NCI-H1092 (cell line): ENCODE data around the gene ROR1.

Experiments used
- DNase-seq: peaks from one replicate; lab custom pipeline; 2025; lab: John Stamatoyannopoulos, UW

Gene ROR1

DNA sequence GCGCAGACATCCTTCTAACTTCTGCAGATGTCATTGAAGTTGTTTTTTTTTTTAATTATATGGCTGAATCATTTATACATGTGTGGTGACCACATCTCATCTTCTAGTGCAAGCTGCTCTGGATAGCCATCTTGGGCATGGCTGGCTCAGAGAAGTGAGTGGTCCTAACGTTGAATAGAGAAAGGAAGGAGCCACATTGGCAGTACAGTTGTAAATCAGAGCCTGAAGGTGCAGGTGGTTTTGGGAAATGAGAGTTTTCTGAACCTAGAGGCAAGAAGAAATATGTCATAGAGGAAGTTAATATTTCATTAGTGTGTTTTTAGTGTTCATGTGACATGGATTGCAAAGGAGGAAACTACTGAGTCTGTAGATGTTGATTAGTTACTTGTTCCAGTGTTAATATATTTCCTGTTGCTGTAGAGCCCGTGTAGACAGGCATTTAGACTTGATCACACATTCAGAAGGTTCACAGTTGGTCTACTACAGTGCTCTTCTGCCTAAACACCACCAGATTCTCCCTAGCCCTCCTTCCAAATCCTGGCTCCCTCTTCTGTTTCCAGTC lies 163.7 kb downstream of the ROR1 start:
- DNase-seq, result no peak

DNA sequence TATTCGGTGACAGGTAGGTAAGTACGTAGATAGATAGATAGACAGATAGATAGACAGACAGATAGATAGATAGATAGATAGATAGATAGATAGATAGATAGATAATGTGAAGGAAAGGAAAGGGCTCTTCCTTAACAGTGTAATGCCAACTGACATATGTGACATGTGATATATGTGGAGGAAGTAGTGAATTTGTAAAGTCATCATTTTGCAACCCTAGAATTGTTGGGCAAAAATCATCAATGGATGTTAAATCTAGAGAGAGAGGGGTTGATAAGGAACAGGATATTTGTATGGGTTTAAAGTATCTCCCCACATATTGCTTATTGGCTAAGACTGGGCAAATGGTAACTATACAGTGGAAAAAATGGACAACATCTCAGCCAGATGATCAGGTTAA lies 166.6 kb downstream of the ROR1 start:
- DNase-seq, result no peak

DNA sequence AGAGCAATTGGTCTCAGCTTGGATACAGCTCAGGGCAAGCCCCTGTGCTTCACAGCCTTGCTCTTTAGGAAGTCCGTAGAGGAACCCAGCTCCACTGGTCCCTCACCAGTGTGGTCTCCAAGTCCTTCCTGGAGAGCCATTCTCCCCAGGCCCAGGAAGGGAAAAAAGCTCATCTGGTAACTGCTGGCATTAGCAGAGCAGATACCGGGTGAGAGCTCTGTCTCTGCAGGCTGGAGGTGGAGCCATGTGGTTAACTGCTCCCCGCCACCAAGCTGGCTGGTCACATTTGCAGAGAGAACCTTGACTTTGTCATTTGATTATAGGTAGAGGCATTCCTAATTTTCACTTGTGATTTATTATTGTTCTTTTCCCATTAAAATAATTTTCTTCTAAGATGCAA lies 169.6 kb downstream of the ROR1 start:
- DNase-seq, result no peak

DNA sequence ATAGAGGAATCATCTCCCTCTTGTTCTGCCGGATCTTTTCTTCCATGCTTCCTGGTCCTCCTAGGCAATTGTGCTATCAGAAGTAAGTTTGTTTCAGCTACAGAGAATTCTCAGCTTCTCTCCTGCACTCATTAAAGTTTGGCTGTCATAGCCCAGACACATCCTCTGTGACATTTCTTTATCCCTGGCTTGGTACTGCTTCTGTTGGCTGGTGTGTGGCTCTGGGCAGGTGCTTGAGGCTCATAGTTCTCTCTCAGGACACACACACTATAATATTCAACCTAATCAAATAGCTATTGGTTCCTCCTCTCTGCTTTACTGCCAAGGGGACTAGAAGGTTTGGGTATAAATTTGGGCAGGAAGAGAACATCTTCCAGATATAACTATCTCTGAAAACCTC lies 172.1 kb downstream of the ROR1 start:
- DNase-seq, result no peak

DNA sequence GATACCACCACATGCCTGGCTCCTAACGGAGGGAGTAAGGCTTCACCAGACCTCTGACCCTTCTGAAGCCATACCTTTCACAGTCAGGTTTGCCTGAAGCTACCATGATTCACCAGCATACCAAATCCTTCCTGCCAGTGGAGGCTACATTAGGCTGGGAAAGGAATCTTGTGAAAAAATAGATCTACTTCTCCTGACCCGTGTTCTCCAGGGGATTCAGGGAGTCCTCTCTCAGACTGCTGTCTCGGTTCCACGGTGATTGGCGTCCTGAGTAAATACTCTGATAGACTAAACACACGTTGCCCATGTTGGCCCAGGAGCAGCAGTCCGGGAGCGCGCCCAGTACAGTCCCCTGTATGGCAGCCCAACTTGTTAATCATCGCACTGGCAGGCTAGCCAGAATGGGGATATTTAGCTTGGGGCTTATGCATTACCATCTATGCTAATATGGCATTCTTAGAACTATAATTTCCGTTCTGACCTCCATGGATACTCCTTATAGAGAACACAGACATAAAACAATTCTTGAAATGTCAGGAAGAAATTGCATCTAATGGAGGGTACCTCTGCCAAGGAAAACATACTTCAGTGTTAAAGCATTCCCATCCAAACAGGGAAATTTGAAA lies 173.2 kb downstream of the ROR1 start:
- DNase-seq, result no peak

DNA sequence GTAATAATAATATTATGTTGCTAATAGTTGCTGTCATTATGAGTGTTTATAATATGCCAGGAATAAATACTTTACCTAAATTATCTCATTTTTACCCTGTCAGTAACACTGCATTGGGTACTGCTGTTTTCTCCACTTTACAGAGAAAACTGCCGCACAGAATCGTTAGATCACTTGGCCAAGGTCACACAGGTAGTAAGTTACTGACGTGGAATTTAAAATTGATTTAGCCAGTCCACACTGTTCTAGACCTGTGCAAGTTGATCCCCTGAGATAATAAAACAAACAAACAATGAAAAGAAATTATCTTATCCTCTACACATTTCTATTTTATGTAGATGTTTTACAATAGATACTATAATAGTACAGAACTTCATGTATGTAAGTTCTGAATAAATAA lies 174.1 kb downstream of the ROR1 start:
- DNase-seq, result no peak

DNA sequence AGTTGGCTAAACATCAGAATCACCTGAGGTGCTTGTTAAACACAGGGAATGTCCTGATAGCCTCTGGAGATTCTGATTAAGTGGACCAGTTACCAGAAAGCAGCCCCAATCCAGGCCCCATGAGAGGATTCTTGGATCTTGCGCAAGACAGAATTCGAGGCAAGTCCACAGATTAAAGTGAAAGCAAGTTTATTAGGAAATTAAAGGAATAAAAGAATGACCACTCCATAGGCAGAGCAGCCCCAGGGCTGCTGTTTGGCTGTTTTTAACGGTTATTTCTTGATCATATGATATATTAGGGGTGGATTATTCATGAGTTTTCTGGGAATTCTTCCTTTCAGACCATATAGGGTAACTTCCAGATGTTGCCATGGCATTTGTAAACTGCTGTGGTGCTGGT lies 176.2 kb downstream of the ROR1 start:
- DNase-seq, result no peak

DNA sequence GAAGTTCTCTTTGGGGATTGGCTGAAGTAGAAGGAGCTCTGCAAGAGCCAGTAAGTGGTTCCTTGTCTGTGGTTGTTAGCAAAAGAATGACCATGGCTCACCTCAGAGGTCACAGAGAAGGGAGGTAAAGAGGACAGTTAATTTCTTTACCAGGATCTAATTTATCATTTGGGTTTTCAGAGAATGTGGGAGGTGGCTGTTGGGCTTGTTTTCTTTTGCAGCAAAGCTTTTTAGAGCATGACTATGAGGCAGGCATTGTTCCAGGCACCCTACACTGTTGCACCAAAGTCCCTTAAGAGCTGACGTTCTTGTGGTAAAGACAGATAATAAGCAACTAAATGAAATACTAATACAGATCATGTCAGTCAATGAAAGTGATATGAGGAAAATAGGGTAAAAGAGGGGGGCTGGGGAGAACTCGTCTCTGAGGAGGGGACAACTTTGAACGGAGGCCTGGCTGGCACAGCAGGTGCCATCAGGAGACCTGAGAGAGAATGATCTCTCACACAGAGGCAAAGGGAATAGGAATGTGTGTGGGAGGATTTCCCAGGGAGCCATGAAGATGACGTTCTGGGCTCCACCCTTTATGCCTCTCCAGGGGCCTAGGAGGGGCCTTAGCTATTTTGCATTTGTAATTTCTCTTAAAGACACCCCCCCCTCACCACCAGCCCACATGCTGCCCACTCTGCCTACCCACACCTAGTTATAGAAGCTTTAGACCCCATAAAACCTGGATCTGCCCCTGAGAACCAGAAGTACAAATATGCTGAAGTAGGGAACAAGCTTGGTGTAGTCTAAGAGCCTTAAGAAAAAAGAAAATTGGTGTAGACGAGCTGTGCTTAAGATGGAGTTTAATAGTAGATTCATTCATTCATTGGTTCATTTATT lies 177.5 kb downstream of the ROR1 start:
- DNase-seq, result no peak

DNA sequence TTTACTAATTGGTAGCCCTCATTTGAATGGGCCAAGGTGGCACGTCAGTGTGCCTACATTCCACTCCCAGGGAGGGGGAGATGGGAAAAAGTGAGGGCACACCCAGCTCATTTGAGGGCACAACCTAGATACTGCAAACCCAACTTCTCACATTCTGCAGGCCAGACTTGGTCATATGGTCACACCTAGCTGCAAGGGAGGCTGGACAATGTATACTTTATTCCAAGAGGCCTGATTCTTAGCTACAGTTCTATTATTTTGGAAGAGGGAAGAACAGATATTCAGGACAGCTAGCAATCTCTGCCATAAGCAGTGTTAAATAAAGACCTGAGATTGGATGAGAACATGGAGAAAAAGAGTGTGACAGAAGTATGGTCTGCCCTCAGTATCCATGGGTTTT lies 180.4 kb downstream of the ROR1 start:
- no peak for DNase-seq

DNA sequence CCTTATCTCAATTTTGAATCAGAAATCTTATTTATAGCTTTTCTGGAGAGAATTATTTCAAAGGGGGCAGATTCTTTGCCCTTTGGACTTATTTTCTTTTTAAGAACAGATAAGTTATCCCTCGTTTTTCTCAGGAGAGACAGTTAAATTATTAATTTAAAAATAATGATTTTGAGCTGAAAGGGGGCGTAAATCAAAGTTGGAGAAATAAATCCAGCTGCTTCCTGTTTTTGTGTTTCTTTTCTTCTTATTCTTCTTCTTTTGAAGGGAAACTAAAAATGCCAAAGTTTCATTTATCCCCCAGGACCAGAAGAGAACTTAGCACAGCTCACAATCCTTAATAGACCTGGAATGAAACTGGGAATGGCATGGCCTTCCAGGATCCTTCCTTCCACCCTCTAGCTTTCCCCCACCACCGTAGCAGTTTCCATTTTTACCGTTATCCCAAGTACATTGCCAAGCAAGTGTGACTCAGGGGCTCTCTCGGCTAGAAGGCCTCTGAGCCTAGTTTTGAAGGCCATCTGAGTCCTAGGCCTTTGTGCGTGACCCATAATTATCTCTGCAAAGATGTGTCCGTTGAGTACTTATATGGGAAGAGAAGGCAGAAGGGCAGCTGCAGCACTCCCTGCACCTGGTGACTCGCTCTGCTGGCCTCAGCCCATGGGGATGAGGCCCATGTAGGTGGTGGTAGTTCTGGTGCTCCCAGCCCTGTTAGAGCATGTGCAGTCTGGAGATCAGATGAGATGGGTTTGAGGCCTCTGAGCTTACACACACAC lies 181.7 kb downstream of the ROR1 start:
- DNase-seq, result no peak

DNA sequence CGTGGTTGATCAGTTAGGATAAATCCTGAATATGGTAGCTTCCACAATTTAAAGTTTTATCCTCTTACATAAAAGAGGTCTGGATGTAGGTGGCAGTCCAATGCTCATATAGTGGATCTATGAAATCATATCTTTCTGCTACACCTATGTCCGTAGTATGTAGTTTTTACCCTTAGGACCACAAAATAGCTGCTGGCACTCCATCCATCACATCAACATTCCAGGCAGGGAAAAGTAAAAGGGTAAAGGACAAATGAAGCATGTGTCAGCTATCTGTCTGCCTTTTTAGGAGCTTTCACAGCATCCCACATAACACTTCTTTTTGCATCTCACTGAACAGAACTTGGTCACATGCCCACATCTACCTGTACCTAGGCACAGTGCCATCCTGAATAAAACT lies 184.7 kb downstream of the ROR1 start:
- no peak for DNase-seq

DNA sequence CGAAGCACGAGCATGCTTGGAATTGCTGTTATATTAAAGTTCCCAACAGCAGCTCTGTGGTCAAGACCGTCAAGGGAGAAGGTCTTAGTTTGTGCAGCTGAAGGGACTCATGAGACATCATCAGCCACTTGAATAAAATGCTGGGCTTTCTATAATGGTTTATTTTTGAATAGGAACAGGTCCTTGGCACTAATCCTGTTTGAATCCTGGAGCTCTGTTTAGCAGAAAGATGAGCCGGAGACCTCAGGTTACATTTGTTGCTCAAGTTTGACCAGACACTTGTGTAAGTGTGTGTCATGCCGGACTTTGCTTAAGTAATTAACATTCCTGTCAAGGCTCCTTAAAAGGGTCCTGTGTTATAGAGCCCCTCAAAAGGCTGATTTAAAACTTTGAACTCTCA lies 186.5 kb downstream of the ROR1 start:
- DNase-seq, result no peak

DNA sequence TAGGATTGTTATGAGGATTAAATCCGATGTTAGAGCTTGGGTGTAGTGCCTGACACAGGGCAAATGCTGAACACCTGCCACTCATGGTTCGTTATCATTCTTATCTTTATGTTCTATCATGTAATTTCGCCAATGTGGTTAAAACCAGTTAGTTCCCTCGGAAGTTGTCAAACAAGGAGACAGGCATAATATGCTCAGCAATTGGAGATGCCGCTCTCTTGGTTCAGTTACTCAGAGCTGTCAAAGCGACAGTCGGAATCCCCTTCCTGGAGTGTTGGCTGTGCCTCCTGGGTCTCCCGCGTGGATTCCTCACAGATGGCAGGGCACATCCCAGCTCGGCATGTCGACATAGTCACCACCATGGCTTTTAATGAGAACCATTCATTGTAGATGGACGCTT lies 192.2 kb downstream of the ROR1 start:
- no peak for DNase-seq

DNA sequence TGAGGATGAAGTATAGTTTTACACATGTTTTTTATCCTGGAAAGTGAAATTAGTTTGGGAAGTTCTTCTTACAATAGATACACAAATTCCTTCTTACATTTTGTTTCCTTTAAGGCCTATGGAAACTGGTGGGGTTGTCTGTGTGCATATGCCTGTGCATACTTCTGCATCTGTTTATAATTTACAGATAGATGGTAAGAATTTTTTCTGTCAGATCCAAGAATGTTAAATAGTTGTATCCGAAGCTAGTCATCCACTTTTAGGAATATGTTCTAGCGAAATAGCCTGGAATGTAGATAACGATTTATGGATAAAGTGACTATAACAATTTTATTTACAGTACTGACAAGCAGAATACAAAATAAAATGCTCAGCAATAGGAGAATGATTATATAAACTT lies 194.1 kb downstream of the ROR1 start:
- no peak for DNase-seq

DNA sequence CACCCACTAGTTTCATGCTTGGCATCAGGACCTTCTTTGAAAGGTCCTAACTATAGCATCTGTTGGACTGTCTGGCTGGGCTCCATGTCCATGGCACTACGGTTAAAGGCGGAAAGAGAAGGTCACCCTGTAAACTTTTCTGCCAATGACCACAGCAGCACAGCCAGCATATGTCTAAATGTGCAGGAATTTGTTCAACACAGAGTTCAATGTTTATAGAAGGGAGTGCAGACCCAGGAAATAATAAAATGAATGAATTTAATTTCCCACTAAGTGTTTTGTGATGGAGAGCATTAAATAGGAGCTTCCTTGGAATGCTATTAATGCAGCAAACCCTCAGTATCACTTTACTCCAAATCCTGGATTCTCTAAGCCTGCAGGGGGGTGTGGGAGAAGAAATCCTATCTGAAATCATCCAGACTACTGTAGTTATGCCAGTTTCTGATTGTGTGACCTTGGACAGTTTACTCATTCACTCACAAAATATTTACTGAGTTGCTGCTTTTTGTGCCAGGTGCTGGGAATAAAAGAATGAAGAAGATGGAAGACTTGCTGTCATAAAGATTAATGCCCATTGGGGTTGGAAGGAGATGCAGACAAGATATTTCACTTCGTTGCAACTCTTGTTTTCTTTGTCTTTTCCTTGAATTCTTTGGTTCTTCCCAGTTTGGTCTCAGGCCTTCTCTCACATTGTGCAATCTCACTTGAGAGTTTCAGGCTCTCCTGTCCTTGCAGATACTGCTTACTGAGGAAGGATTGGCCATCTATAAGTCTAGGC lies 195.0 kb downstream of the ROR1 start:
- no peak for DNase-seq

DNA sequence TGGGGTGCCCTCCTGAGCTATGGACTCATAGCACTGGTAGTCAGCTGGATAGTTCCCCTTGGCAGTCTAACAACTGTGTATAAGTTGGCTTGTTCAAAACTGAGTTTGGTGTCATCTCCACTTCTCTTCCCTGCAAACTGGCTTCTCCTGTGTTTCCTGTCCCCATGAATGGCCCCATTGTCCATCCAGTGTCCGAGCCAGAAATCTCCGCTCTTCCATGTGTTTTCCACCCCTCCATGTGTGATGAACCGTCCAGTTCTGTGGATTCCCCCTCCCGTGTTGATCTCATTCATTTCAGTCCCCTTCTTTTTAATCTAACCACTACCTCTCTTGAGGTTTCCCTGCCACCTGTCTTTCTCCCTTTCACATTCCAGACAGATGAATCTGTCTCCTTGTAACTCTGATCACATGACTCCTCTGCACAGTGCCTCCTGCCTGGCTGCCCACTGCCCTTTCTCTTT lies 195.7 kb downstream of the ROR1 start:
- no peak for DNase-seq

DNA sequence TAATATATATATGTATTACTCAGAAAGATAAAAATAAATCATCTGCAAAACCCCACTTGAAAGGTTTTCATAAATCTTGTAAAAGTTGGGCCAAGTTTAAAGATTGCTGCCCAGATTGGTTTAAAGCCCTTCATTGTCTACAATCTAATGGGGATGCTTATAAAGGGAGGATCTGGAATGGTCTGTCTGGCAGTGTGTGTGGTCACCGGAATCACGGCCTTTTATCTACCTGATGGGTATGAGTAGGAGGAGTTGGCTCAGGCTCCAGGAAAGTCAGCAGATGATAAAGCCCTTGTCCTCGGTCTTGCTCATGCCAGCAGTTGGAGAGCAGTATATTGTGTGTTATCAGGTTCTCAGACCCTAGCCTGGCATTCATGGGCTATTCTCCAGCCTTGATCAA lies 197.7 kb downstream of the ROR1 start:
- no peak for DNase-seq

DNA sequence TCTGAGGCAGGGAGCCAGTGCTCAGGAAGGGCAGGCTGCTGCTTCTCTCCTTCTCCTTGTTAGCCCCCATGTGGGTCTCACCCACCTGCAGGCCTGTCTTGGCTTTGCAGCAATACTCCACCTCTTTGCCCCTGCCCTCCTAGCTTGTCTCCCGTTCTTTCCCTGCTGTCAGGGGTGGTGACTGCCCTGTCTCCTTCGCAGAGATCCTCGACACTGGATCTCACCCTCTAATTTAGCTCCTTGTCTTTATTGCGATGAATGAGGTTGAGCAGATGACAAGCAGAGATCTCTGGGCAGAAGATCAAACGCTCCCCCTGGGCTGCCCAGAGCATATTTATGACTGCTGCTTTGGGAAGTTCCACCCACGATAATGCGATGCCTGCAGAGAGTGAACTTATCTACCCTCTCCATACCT lies 199.2 kb downstream of the ROR1 start:
- no peak for DNase-seq

DNA sequence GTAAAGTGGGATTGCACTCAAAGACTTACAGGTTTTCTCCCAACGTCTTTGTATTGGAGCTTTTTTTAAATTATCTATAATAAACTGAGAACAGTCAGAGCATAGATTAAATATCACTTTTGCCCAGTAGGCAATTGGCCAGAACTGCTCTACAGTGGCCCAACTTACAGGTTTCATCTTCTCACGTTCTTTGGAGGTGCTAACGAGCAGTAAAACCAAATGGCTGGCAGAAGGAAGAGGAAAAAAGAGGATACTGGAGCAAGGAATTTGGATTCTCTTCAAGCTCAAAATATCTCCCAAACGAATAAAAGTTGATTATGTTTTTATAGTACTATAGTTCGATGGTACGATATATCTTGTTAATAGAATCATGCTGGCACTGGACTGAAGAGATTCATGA lies 201.1 kb downstream of the ROR1 start:
- no peak for DNase-seq

DNA sequence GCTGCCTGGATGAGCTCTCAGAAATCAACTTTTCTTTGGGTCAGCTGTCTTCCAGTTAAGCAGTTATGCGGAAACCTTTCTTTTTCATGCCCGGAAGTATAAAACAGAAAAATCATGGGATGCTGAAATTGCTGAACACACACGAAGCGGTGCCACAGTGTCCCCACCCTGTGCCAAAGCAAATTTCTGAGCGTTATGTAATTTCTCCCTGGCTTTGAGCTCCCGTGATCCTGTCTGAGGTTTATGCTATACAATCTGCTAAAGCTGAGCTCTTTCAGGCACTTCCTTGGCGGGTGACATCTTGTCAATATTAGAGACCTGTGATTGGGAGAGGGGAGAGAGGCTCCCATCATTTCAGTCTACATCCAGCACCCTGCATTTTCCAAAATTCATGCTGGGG lies 201.7 kb downstream of the ROR1 start:
- no peak for DNase-seq

DNA sequence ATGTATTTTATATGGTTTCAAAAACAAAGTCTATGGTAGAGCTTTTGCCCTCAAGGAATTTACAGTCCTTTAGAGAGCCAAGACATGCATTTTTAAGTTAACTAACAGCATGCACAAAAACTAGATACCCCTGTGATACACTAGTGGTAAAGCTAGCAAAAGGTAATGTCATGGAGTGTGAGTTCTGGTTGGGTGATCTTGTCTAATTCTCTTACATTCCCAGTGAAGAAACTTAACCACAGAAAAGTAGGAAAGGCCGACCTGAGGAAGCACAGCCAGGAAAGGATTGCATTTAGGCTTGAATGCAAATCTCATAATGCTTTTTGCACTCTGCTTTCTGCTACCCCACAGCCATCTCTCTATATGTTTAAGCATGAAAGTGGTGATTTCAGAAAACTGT lies 202.2 kb downstream of the ROR1 start:
- DNase-seq, result no peak

DNA sequence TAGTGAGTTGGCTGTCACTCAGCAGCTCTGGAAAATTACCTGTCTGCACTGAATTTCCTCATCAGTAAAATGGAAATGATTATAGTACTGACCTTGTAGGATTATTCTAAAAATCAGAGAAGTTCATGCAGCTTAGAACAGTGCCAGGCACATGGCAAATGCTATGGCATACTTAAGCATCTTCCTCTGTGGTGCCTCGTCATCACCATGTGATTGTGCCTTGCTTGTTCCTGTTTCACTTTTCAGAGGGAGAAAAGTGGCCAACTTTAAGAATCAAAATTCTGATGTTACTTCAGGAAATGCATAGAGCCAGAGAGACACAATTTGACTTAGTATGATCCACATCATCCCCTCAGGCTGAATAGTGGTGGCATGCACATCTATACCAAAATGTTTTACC lies 203.6 kb downstream of the ROR1 start:
- no peak for DNase-seq
